CD4-positive, alpha-beta T cell (primary cell): ENCODE measurements around the gene DHX40. TPM values are rescaled to one million over a fixed set of nuclear protein-coding genes. Genes with fewer than 3 reads are reported as not detected.

ENCODE experiments used
- ATAC-seq: fragments of 200-7000 bp; cut with Tn5 transposase; one replicate; pipeline ENCODE4 v1.10.0; 2022; ENCODE audit warnings: mild to moderate bottlenecking; ENCODE audit not compliant: poor library complexity
- CTCF ChIA-PET: fragments of 350-600 bp; sonication (Branson Sonifier 250); formaldehyde crosslinking; loops from one replicate; lab custom pipeline; 2021; ENCODE audit warnings: antibody characterized with exemption, inconsistent platforms; lab: Charles Lee
- POLR2A ChIA-PET: fragments of 350-600 bp; sonication (Branson Sonifier 250); formaldehyde crosslinking; loops from one replicate; lab custom pipeline; 2021; ENCODE audit warnings: antibody characterized with exemption, inconsistent platforms; lab: Charles Lee
- DNase-seq, 14 experiments: peaks; one replicate each; pipeline ENCODE4 v3.0.0-alpha.2; 2013 to 2020; ENCODE audit warnings: mixed read lengths in 2 of 14
- H3K27ac ChIP-seq, 2 donors: one replicate each; pipeline versions ENCODE4 v1.5.1 to v1.7.0; 2013; ENCODE audit warnings: low read length in 2 of 2, low read depth in 1 of 2, mild to moderate bottlenecking in 1 of 2
- H3K27me3 ChIP-seq, 2 experiments: 1 replicate in 1 of 2; 2 replicates in 1 of 2; pipeline versions ENCODE4 v1.6.1 to v1.7.0; 2013; ENCODE audit warnings: low read length in 2 of 2, control low read depth in 1 of 2, mild to moderate bottlenecking in 1 of 2, moderate library complexity in 1 of 2; ENCODE audit not compliant: insufficient read depth in 2 of 2, control insufficient read depth in 1 of 2
- H3K36me3 ChIP-seq: one replicate; pipeline ENCODE4 v1.6.1; 2013; ENCODE audit warnings: low read length, control low read depth; ENCODE audit not compliant: insufficient read depth
- H3K4me1 ChIP-seq: one replicate; pipeline ENCODE4 v1.6.1; 2013; ENCODE audit warnings: low read length, control low read depth; ENCODE audit not compliant: insufficient read depth
- H3K4me3 ChIP-seq: one replicate; pipeline ENCODE4 v1.5.1; 2013; ENCODE audit warnings: mild to moderate bottlenecking, low read length, moderate library complexity
- H3K9me3 ChIP-seq, 2 experiments: 1 replicate in 1 of 2; 2 replicates in 1 of 2; pipeline versions ENCODE4 v1.6.1 to v1.7.0; 2013; ENCODE audit warnings: low read length in 2 of 2, mild to moderate bottlenecking in 2 of 2, control low read depth in 1 of 2, moderate library complexity in 1 of 2; ENCODE audit not compliant: control insufficient read depth in 1 of 2, insufficient read depth in 1 of 2
- H3K27ac Mint-ChIP-seq: one replicate; pipeline ENCODE4 v1.8.0; 2020; ENCODE audit warnings: mixed read lengths
- H3K27me3 Mint-ChIP-seq: one replicate; pipeline ENCODE4 v1.8.0; 2021; ENCODE audit warnings: mixed read lengths
- H3K36me3 Mint-ChIP-seq: one replicate; pipeline ENCODE4 v1.8.0; 2021; ENCODE audit warnings: low read depth, mixed read lengths
- H3K4me1 Mint-ChIP-seq: one replicate; pipeline ENCODE4 v1.8.0; 2021; ENCODE audit warnings: low read depth, mixed read lengths
- H3K4me3 Mint-ChIP-seq: one replicate; pipeline ENCODE4 v1.8.0; 2020; ENCODE audit warnings: mild to moderate bottlenecking, mixed read lengths
- H3K9me3 Mint-ChIP-seq: one replicate; pipeline ENCODE4 v1.8.0; 2020; ENCODE audit warnings: mixed read lengths
- CTCF ChIP-seq: fragments of 200-600 bp; IDR thresholded peaks from one replicate; pipeline ENCODE4 v1.8.0; 2022; ENCODE audit warnings: antibody characterized with exemption, mild to moderate bottlenecking
- intact Hi-C, 2 experiments: fragments of 100-400 bp; cut with DNase I in 1 of 2; cut with micrococcal nuclease in 1 of 2; formaldehyde crosslinking; loops; one replicate each; pipeline versions ENCODE4 v1.15.1 to v1.9.0; 2023 to 2025; cut with DNase I, micrococcal nuclease
- total RNA-seq, 174 experiments: library from RNA in 2 of 174; stranded (reverse) in 2 of 174; gene quantifications; one replicate each; pipeline ENCODE4 v1.2.3 and lab custom pipeline; 2021 to 2026

The DHX40 gene
- total RNA-seq, 2 experiments from 2014 or later: 62.6 to 65.6 TPM

GRCh38 chr17:59525668-59526067 is 39.7 kb upstream of the DHX40 start:
- H3K4me1 ChIP-seq: peaks cover 4% of the 10 kb centered on the region
- H3K4me1 Mint-ChIP-seq: no peaks in the 10 kb centered on the region
- H3K27ac ChIP-seq: no peak overlapping the region
- H3K4me3 ChIP-seq: no peak overlapping the region
- CTCF ChIA-PET: no interaction called here
- intact Hi-C loops: no loop called here
- no peaks in the 10 kb centered on the region for H3K36me3 Mint-ChIP-seq
- POLR2A ChIA-PET: interaction anchor here (0.7 kb wide), 1 partner anchor 196 kb away, joined by 3 read pairs; no protein-coding TSS in a partner anchor
- no peak overlapping the region for H3K4me3 Mint-ChIP-seq
- ATAC-seq: no peak
- no peaks in the 10 kb centered on the region for H3K36me3 ChIP-seq
- no peaks in the 10 kb centered on the region for H3K9me3 ChIP-seq
- no peak overlapping the region for H3K27ac Mint-ChIP-seq
- no peak for TF ChIP-seq CTCF
- no peaks in the 10 kb centered on the region for H3K9me3 Mint-ChIP-seq
- no peak for DNase-seq
- H3K27me3 Mint-ChIP-seq: peaks cover 7% of the 10 kb centered on the region
- no peaks in the 10 kb centered on the region for H3K27me3 ChIP-seq

GRCh38 chr17:59526451-59526850 is 39.0 kb upstream of the DHX40 start:
- TF ChIP-seq CTCF: no peak
- no peak overlapping the region for H3K4me3 ChIP-seq
- Mint-ChIP-seq H3K27me3 (peaks cover 4% of the 10 kb centered on the region), H3K4me1 (no peaks in the 10 kb centered on the region), H3K27ac (no peak overlapping the region), H3K36me3 (no peaks in the 10 kb centered on the region), H3K9me3 (no peaks in the 10 kb centered on the region), H3K4me3 (no peak overlapping the region)
- H3K27ac ChIP-seq: no peak overlapping the region
- H3K27me3 ChIP-seq: no peaks in the 10 kb centered on the region
- intact Hi-C loops: no loop called here
- H3K36me3 ChIP-seq: no peaks in the 10 kb centered on the region
- no peaks in the 10 kb centered on the region for H3K9me3 ChIP-seq
- POLR2A ChIA-PET: no interaction called here
- DNase-seq (no peak), ATAC-seq (no peak)
- peaks cover 2% of the 10 kb centered on the region for H3K4me1 ChIP-seq
- CTCF ChIA-PET: interaction anchor here (0.6 kb wide), 1 partner anchor 9 kb away, joined by 5 read pairs; no protein-coding TSS in a partner anchor

GRCh38 chr17:59527325-59527917 is 38.0 kb upstream of the DHX40 start:
- CTCF ChIA-PET: no interaction called here
- H3K36me3 ChIP-seq: no peaks in the 10 kb centered on the region
- no peak overlapping the region for H3K4me3 Mint-ChIP-seq
- H3K4me1 ChIP-seq: no peaks in the 10 kb centered on the region
- no peaks in the 10 kb centered on the region for H3K9me3 ChIP-seq
- H3K36me3 Mint-ChIP-seq: no peaks in the 10 kb centered on the region
- H3K27me3 ChIP-seq: no peaks in the 10 kb centered on the region
- H3K27ac ChIP-seq: no peak overlapping the region
- no peak for ATAC-seq
- TF ChIP-seq CTCF: no peak
- POLR2A ChIA-PET: no interaction called here
- no peaks in the 10 kb centered on the region for H3K4me1 Mint-ChIP-seq
- H3K4me3 ChIP-seq: no peak overlapping the region
- no peak for DNase-seq
- H3K27me3 Mint-ChIP-seq: no peaks in the 10 kb centered on the region
- intact Hi-C loops: no loop called here
- H3K27ac Mint-ChIP-seq: no peak overlapping the region
- H3K9me3 Mint-ChIP-seq: no peaks in the 10 kb centered on the region
